ENCODE measurements around the gene EEF1AKMT3. TPM values are rescaled to one million over a fixed set of nuclear protein-coding genes. Genes with fewer than 3 reads are reported as not detected.

EEF1AKMT3 gene
- total RNA-seq, 2 donors from 2014 or later: 3.7 to 5.8 TPM

DNA sequence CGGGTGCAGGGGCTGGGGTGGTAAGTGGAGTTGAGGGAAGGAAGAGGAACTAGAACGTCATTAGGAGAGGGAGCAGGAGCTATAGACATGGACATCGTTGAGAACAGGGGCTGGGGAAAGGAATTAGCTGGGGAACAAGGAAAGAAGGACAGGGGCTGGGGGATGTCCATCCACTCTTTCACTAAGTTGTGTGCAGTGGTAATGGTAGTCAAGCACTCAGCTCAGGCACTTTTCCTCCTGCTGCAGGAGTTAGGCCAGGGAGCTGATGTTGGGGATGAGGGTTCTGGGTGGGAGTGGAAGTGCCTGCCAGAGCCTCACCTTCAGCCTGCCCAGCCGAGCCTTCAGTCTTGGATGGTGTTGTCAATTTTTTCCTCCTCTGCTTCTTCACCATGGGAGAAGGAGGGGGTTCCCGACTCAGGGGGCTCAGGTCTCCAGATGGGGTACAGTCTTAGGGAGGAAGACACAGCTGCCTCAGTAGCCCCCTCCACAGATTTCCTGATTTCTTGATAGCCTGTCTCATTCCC lies 43.0 kb upstream of the EEF1AKMT3 start:
- H3K27ac Mint-ChIP-seq: no peak overlapping the region
- Histone ChIP-seq H3K36me3 (ENCODE audit: control insufficient read depth, insufficient read depth, low read length) (no peaks in the 10 kb centered on the region), H3K9me3 (ENCODE audit: control insufficient read depth, low read length) (no peaks in the 10 kb centered on the region), H3K4me1 (ENCODE audit: control insufficient read depth, insufficient read depth, low read length) (no peaks in the 10 kb centered on the region), H3K27me3 (ENCODE audit: control insufficient read depth, insufficient read depth, low read length, poor library complexity, severe bottlenecking) (peaks cover 99% of the 10 kb centered on the region), H3K4me3 (ENCODE audit: low read length) (no peak overlapping the region), H3K27ac (ENCODE audit: low read depth, low read length) (no peak overlapping the region), H3K9ac (ENCODE audit: extremely low read depth, low read length, poor library complexity, severe bottlenecking) (no peak overlapping the region)
- 47 to 57% methylated on average over 3 to 4 of the region's 5 CpGs for WGBS, 2 experiments (ENCODE audit: insufficient coverage in 1 of 2, insufficient read length in 1 of 2)
- peaks cover 2% of the 10 kb centered on the region for H3K9me3 Mint-ChIP-seq
- peak; percentile 21 for DNase-seq
- H3K27me3 Mint-ChIP-seq (ENCODE audit: insufficient read depth): peaks cover 99% of the 10 kb centered on the region
- H3K36me3 Mint-ChIP-seq (ENCODE audit: low read depth): no peaks in the 10 kb centered on the region
- TF ChIP-seq, protein P1, sequence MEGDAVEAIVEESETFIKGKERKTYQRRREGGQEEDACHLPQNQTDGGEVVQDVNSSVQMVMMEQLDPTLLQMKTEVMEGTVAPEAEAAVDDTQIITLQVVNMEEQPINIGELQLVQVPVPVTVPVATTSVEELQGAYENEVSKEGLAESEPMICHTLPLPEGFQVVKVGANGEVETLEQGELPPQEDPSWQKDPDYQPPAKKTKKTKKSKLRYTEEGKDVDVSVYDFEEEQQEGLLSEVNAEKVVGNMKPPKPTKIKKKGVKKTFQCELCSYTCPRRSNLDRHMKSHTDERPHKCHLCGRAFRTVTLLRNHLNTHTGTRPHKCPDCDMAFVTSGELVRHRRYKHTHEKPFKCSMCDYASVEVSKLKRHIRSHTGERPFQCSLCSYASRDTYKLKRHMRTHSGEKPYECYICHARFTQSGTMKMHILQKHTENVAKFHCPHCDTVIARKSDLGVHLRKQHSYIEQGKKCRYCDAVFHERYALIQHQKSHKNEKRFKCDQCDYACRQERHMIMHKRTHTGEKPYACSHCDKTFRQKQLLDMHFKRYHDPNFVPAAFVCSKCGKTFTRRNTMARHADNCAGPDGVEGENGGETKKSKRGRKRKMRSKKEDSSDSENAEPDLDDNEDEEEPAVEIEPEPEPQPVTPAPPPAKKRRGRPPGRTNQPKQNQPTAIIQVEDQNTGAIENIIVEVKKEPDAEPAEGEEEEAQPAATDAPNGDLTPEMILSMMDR (conservative IDR thresholded peaks at IDR 0.05): no peak
- no peak overlapping the region for H3K4me3 Mint-ChIP-seq
- peaks cover 4% of the 10 kb centered on the region for H3K4me1 Mint-ChIP-seq

DNA sequence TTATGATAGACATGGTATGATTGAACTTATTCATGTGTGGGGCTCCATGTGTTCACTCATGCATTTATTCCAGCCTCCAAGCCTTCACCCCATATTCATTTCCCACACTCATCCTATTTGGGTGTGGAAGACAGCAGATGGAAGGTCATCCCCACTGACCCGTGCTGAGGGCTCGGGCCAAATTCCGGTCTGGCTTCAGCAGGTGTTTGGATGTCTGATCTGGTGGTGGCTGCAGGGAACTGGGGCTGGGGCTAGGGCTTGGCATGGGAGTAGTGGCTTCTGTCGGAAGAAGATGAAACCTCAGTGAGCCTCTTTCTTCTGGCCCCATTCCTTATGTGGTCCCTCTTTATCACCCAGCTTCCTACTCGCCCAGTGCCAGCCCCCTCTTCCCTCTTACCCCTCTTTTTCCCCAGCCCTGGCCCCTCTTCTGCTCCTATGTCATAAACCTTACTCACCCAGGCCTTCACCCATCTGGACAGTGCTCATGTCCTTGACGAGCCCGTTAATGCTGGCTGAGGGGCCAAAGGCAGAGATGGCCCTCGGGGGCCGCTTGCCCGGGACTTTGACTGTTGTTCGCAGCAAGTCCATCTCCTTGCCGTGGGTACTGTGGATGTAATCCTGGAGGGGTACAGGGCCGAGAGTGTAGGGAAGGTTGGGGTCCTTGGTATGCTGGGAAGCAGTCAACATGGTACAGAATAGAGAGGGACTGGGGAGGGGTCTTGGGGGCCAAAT lies 41.9 kb upstream of the EEF1AKMT3 start:
- no peaks in the 10 kb centered on the region for H3K36me3 Mint-ChIP-seq (ENCODE audit: low read depth)
- DNase-seq: peak; percentile 32
- no peaks in the 10 kb centered on the region for H3K36me3 ChIP-seq (ENCODE audit: control insufficient read depth, insufficient read depth, low read length)
- no peaks in the 10 kb centered on the region for H3K9me3 ChIP-seq (ENCODE audit: control insufficient read depth, low read length)
- no peak overlapping the region for H3K9ac ChIP-seq (ENCODE audit: extremely low read depth, low read length, poor library complexity, severe bottlenecking)
- H3K9me3 Mint-ChIP-seq: peaks cover 2% of the 10 kb centered on the region
- TF ChIP-seq, protein P1 (conservative IDR thresholded peaks at IDR 0.05): no peak
- H3K27me3 Mint-ChIP-seq (ENCODE audit: insufficient read depth): peaks cover 99% of the 10 kb centered on the region
- peaks cover 4% of the 10 kb centered on the region for H3K4me1 Mint-ChIP-seq
- H3K27me3 ChIP-seq (ENCODE audit: control insufficient read depth, insufficient read depth, low read length, poor library complexity, severe bottlenecking): peaks cover 99% of the 10 kb centered on the region
- no peak overlapping the region for H3K4me3 ChIP-seq (ENCODE audit: low read length)
- no peak overlapping the region for H3K27ac ChIP-seq (ENCODE audit: low read depth, low read length)
- no peaks in the 10 kb centered on the region for H3K4me1 ChIP-seq (ENCODE audit: control insufficient read depth, insufficient read depth, low read length)
- H3K27ac Mint-ChIP-seq: no peak overlapping the region
- 78 to 87% methylated on average over 6 to 13 of the region's 13 CpGs for WGBS, 2 experiments (ENCODE audit: insufficient coverage in 1 of 2, insufficient read length in 1 of 2)
- no peak overlapping the region for H3K4me3 Mint-ChIP-seq

DNA sequence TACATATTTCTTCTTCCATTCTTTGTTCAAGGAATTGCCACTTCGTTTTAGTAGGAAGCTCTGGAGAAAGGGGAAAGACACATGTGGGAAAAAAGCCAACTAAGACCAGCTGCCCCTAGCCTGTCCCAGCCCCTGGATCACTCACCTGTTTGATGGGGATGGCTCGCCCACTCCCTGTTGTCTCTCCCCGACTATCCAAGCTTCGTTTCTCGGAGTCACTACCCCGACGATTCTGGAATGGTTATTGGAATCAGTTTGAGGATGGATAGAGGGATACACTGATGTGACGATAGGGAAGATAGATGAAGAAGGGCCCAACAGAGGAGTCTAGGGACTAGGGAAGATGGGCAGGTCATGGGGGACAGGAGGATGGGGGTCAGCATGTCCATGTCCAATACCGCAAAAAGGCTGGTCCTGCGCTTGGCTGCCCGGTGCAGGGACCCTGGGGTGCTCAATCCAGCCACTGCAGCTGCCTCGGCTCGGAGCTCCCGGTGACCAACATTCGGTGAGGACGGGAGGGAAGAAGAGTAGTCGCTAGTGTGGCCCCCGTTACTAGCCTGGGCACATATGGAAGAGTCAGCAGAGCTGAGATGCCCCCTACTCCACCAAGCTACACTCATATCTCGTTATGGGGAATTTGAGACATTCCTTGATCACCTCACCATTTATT lies 40.9 kb upstream of the EEF1AKMT3 start:
- Histone ChIP-seq H3K4me3 (ENCODE audit: low read length) (no peak overlapping the region), H3K4me1 (ENCODE audit: control insufficient read depth, insufficient read depth, low read length) (no peaks in the 10 kb centered on the region), H3K27ac (ENCODE audit: low read depth, low read length) (no peak overlapping the region), H3K9me3 (ENCODE audit: control insufficient read depth, low read length) (no peaks in the 10 kb centered on the region), H3K9ac (ENCODE audit: extremely low read depth, low read length, poor library complexity, severe bottlenecking) (no peak overlapping the region), H3K27me3 (ENCODE audit: control insufficient read depth, insufficient read depth, low read length, poor library complexity, severe bottlenecking) (peaks cover 100% of the 10 kb centered on the region), H3K36me3 (ENCODE audit: control insufficient read depth, insufficient read depth, low read length) (no peaks in the 10 kb centered on the region)
- TF ChIP-seq, protein P1 (conservative IDR thresholded peaks at IDR 0.05): no peak
- Mint-ChIP-seq H3K4me1 (peaks cover 4% of the 10 kb centered on the region), H3K9me3 (no peaks in the 10 kb centered on the region), H3K4me3 (no peak overlapping the region), H3K36me3 (ENCODE audit: low read depth) (no peaks in the 10 kb centered on the region), H3K27ac (no peak overlapping the region), H3K27me3 (ENCODE audit: insufficient read depth) (peaks cover 100% of the 10 kb centered on the region)
- 81 to 86% methylated on average over 14 to 19 of the region's 19 CpGs for WGBS, 2 experiments (ENCODE audit: insufficient coverage in 1 of 2, insufficient read length in 1 of 2)
- peak; percentile 24 for DNase-seq

Measured in endodermal cell (in vitro differentiated cells).